ENCODE results near the gene GABRG3.

- TF ChIP-seq CTCF (IDR thresholded peaks at IDR 0.05) = no peak
- no peak for TF ChIP-seq POLR2A (IDR thresholded peaks at IDR 0.05)
These were observed 163.5 kb downstream of the GABRG3 start for GRCh38 chr15:27134481-27134880.

Data from adrenal gland (tissue), 5 donors.